GM12878 (cell line): ENCODE results near the gene TSPAN5. TPM values are rescaled to one million over a fixed set of nuclear protein-coding genes. Genes with fewer than 3 reads are reported as not detected.

Experiments used
- ATAC-seq: fragments of 200-7000 bp; cut with Tn5 transposase; 3 replicates; pipeline ENCODE4 v1.9.1; 2020; ENCODE audit warnings: mild to moderate bottlenecking, moderate library complexity
- BruUV-seq: library from RNA; stranded (reverse); fragments of 400-500 nt; replicated peaks from 2 replicates; lab custom pipeline; 2021; lab: Mats Ljungman, UMichigan
- CTCF ChIA-PET: fragments of 300-600 bp; sonication (Branson Sonifier 250); formaldehyde crosslinking; extraction: SDS; loops from one replicate; lab custom pipeline; 2021; ENCODE audit warnings: inconsistent platforms; lab: Yijun Ruan, JAX
- POLR2A ChIA-PET: fragments of 350-600 bp; formaldehyde crosslinking; extraction: SDS; loops from one replicate; lab custom pipeline; 2021; ENCODE audit warnings: inconsistent platforms; lab: Charles Lee
- RAD21 ChIA-PET: fragments of 300-600 bp; sonication (Branson Sonifier 250); formaldehyde crosslinking; loops from one replicate; lab custom pipeline; 2023; ENCODE audit warnings: antibody characterized with exemption; ENCODE audit not compliant: unreplicated experiment; lab: Charles Lee
- SMC1A ChIA-PET: fragments of 300-600 bp; sonication (Branson Sonifier 250); formaldehyde crosslinking; loops from one replicate; lab custom pipeline; 2023; ENCODE audit not compliant: unreplicated experiment, uncharacterized antibody; lab: Charles Lee
- DNase-seq: peaks from one replicate; pipeline ENCODE4 v3.0.0-alpha.2; 2011; ENCODE audit warnings: low read depth, low spot score
- FAIRE-seq: peaks from 3 replicates; lab custom pipeline; 2011; peaks lifted over from hg19 to GRCh38; lab: Jason Lieb, UNC
- H2AFZ ChIP-seq: 2 replicates; pipeline ENCODE4 v1.6.0; 2011; ENCODE audit warnings: low read depth, low read length, control low read depth; ENCODE audit not compliant: control insufficient read depth
- H3K27ac ChIP-seq: 2 replicates; pipeline ENCODE4 v1.5.1; 2011; ENCODE audit warnings: control low read depth; ENCODE audit not compliant: control insufficient read depth, insufficient read depth
- H3K27me3 ChIP-seq, 2 experiments: replicated peaks in 1 of 2; 2 replicates each; pipeline versions ENCODE4 v1.6.0 to v1.6.1; 2011; ENCODE audit warnings: low read length in 1 of 2; ENCODE audit not compliant: control insufficient read depth in 2 of 2, insufficient read depth in 2 of 2
- H3K36me3 ChIP-seq, 2 experiments: 2 replicates each; pipeline ENCODE4 v1.5.1; 2011; ENCODE audit warnings: low read length in 1 of 2; ENCODE audit not compliant: control insufficient read depth in 2 of 2, insufficient read depth in 2 of 2
- H3K4me1 ChIP-seq: 2 replicates; pipeline ENCODE4 v1.6.1; 2011; ENCODE audit warnings: mild to moderate bottlenecking, low read length, moderate library complexity, mixed read lengths; ENCODE audit not compliant: control insufficient read depth, insufficient read depth
- H3K4me2 ChIP-seq: 2 replicates; pipeline ENCODE4 v1.6.0; 2011; ENCODE audit warnings: control low read depth; ENCODE audit not compliant: control insufficient read depth, insufficient read depth
- H3K4me3 ChIP-seq: fragments of 200-600 bp; sonication (generic); 2 replicates; pipeline ENCODE4 v1.5.1; 2016
- H3K79me2 ChIP-seq: 2 replicates; pipeline ENCODE4 v1.6.0; 2011; ENCODE audit warnings: low read length; ENCODE audit not compliant: control insufficient read depth, insufficient read depth
- H3K9ac ChIP-seq: 2 replicates; pipeline ENCODE4 v1.8.0; 2011; ENCODE audit warnings: low read length, control low read depth, mixed read lengths; ENCODE audit not compliant: control insufficient read depth, insufficient read depth
- H3K9me3 ChIP-seq: replicated peaks from 3 replicates; pipeline ENCODE4 v1.5.1; 2011; ENCODE audit warnings: mild to moderate bottlenecking, low read length; ENCODE audit not compliant: control insufficient read depth, insufficient read depth
- H4K20me1 ChIP-seq: 2 replicates; pipeline ENCODE4 v1.6.0; 2011; ENCODE audit not compliant: control insufficient read depth, insufficient read depth
- CBX3 ChIP-seq: fragments of 200-600 bp; sonication (generic); IDR thresholded peaks from 2 replicates; pipeline ENCODE4 v1.6.1; 2016; ENCODE audit warnings: low read depth, borderline replicate concordance
- CREM ChIP-seq: IDR thresholded peaks from 2 replicates; pipeline ENCODE4 v1.6.1; 2014; ENCODE audit warnings: antibody characterized with exemption, low read depth
- KAT2A ChIP-seq: conservative IDR thresholded peaks from 2 replicates; pipeline ENCODE4 v1.6.1; 2011; ENCODE audit warnings: low read depth, low read length; ENCODE audit not compliant: control insufficient read depth
- MEF2A ChIP-seq: IDR thresholded peaks from 2 replicates; pipeline ENCODE4 v1.6.1; 2011; ENCODE audit warnings: low read depth, mild to moderate bottlenecking, low read length, moderate library complexity; ENCODE audit not compliant: insufficient read depth
- POLR2A ChIP-seq: IDR thresholded peaks from 2 replicates; pipeline ENCODE4 v1.6.1; 2011; ENCODE audit warnings: low read depth, mild to moderate bottlenecking, low read length
- RAD21 ChIP-seq: IDR thresholded peaks from 2 replicates; pipeline ENCODE4 v1.6.1; 2011; ENCODE audit warnings: mild to moderate bottlenecking, low read depth, low read length, moderate library complexity; ENCODE audit not compliant: insufficient read depth
- RFX5 ChIP-seq: IDR thresholded peaks from 2 replicates; pipeline ENCODE4 v1.6.1; 2011; ENCODE audit warnings: low read depth, low read length, improper control_type of control experiment
- RUNX3 ChIP-seq: IDR thresholded peaks from 2 replicates; pipeline ENCODE4 v1.6.1; 2012; ENCODE audit warnings: low read length, inconsistent platforms
- SMAD5 ChIP-seq: IDR thresholded peaks from 2 replicates; pipeline ENCODE4 v1.6.1; 2016; ENCODE audit warnings: antibody characterized with exemption, low read depth
- ZBED1 ChIP-seq: IDR thresholded peaks from 2 replicates; pipeline ENCODE4 v1.6.1; 2016; ENCODE audit warnings: borderline replicate concordance
- ZNF207 ChIP-seq: fragments of 450-650 bp; IDR thresholded peaks from 2 replicates; pipeline ENCODE4 v1.6.1; 2014; ENCODE audit warnings: antibody characterized with exemption, mild to moderate bottlenecking, borderline replicate concordance
- ZSCAN29 ChIP-seq: fragments of 450-650 bp; IDR thresholded peaks from 2 replicates; pipeline ENCODE4 v1.6.1; 2017; ENCODE audit warnings: mild to moderate bottlenecking, moderate library complexity
- WGBS: methylation state at CpG from one replicate; pipeline ENCODE4 v1.1.6; 2016; ENCODE audit warnings: low lambda C conversion rate; ENCODE audit not compliant: insufficient replicate concordance, insufficient coverage; ENCODE audit errors: missing lambda C conversion rate; 5-methylcytosine and 5-hydroxymethylcytosine counted together
- in situ Hi-C: fragments of 300-500 bp; cut with MboI; formaldehyde crosslinking; loops from 9 replicates; pipeline ENCODE4 v1.14.3; 2018; ENCODE audit warnings: mixed read lengths
- intact Hi-C: fragments of 100-400 bp; cut with micrococcal nuclease; formaldehyde crosslinking; loops from one replicate; pipeline ENCODE4 v1.14.2; 2022; ENCODE audit not compliant: unreplicated experiment
- polyA plus RNA-seq, 11 experiments: library from polyadenylated mRNA; depleted of rRNA in 4 of 11; unstranded in 6 of 11; stranded (reverse) in 5 of 11; fragments of >200 nt; fragmentation: Nextera tagmentation in 4 of 11; fragmentation: Illumina TruSeq in 1 of 11; extraction: Ambion mirVana in 4 of 11; extraction: Trizol in 1 of 11; gene quantifications; 1 replicate in 1 of 11; 2 replicates in 10 of 11; pipeline versions ENCODE4 v1.2.1 to v1.2.3, GENCODE V29; 2011 to 2016; ENCODE audit warnings: inconsistent platforms in 2 of 11, missing spikeins in 2 of 11, low read depth in 1 of 11
- total RNA-seq, 4 experiments: library from RNA; depleted of rRNA in 3 of 4; stranded (reverse); fragments of >200 nt in 3 of 4; fragmentation: Illumina TruSeq in 1 of 4; extraction: Trizol in 1 of 4; gene quantifications; 2 replicates each; pipeline versions ENCODE4 v1.2.1 to v1.2.3, GENCODE V29; 2013 to 2021
- TF ChIP-seq, protein P1 (sequence below): fragments of 450-650 bp; IDR thresholded peaks from 2 replicates; pipeline ENCODE4 v1.6.1; 2016; ENCODE audit warnings: mild to moderate bottlenecking
- TF ChIP-seq, protein P2 (sequence below): fragments of 450-650 bp; IDR thresholded peaks from 2 replicates; pipeline ENCODE4 v1.6.1; 2017; ENCODE audit warnings: mild to moderate bottlenecking, moderate library complexity

TSPAN5 gene
- total and polyA plus RNA-seq, 10 of the 15 experiments (the other 5 are each of a cell fraction or from before 2014, with no cell fraction given): 0.09 to 8.2 (median 0.27) TPM

DNA sequence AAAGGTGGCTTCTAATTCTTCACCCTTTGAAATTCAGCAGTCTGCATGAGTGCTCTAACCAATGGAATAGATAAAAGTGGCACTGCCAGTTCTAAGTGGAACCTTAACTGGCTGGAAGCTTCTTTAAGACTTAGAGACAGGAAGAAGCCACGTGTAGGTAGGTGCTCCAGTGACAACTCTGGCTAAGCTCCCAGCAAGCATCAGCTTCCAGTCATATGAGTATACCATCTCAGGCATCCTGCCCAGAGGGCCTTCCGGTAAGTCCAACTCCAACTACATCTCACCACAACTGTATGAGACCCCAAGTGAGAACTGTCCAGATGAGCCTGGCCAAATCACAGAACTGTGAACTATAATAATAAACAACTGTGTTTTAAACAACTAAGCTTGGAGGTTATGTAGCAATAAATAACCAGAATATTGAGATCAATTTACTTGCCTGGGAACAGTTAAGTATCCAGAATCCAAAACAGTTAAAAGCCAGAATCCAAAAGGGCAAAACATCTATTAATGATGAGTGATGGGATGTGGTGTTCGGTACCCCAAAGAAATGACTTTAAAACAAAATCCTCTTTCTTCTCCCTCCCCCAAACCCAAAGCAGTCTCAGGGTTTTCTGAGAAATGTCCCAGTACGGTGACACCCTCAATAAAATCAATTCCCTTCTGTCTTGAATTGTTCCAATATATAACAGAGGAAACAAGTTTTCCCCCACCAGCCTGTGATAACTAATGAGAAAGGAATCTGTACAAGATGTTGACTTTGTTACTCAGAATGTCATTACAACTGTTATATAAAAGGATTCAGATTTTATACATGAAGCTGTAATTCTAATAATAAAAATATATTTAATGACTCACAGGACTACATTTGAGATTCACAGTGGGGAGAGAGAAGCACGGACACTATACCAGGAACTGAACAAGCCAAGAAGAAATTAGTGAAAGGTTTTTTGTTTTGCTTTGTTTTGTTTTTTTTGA lies 4.2 kb downstream of the TSPAN5 start (continued):
- TF ChIP-seq, protein P1, sequence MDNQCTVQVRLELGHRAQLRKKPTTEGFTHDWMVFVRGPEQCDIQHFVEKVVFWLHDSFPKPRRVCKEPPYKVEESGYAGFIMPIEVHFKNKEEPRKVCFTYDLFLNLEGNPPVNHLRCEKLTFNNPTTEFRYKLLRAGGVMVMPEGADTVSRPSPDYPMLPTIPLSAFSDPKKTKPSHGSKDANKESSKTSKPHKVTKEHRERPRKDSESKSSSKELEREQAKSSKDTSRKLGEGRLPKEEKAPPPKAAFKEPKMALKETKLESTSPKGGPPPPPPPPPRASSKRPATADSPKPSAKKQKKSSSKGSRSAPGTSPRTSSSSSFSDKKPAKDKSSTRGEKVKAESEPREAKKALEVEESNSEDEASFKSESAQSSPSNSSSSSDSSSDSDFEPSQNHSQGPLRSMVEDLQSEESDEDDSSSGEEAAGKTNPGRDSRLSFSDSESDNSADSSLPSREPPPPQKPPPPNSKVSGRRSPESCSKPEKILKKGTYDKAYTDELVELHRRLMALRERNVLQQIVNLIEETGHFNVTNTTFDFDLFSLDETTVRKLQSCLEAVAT: no peak
- TF ChIP-seq RAD21 (no peak), ZNF207 (no peak), RUNX3 (no peak), RFX5 (no peak), SMAD5 (no peak), MEF2A (no peak)

DNA sequence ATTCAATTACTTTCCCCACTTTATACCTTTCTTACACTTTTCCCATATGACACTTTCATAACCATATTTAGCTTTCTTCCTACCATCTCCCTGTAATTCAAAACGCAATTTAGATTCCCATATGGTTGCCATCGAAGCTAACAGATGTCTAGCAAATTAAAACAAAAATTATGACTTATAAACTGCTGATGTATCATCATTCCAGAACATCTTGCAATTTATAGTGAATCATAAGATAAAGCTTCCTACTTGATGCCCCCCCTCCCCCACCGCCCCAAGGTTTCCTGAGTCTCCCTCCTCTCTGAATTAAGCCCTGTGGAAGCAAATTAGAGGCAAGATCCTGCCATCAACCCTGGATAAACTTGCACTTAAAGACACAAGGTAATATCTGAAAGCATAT lies 5.4 kb downstream of the TSPAN5 start:
- no TSS peak for BruUV-seq
- Histone ChIP-seq H3K27me3 (peaks cover 3 to 14% of the 10 kb centered on the region in 2 experiments; a peak in 3 of 4 replicates), H4K20me1 (no peaks in the 10 kb centered on the region), H3K4me3 (no peak overlapping the region), H3K4me2 (no peak overlapping the region), H3K9ac (no peak overlapping the region), H3K9me3 (no peaks in the 10 kb centered on the region), H3K36me3 (no peaks in the 10 kb centered on the region), H2AFZ (no peak overlapping the region), H3K79me2 (no peaks in the 10 kb centered on the region)
- ATAC-seq (no peak), FAIRE-seq (no peak), DNase-seq (no peak)
- ChIA-PET POLR2A (interaction anchor here (0.6 kb wide), 1 partner anchor 333 kb away, joined by 4 read pairs; no protein-coding TSS in a partner anchor), SMC1A (interaction anchor here (0.6 kb wide), 1 partner anchor 10 kb away, joined by 3 read pairs; no protein-coding TSS in a partner anchor), RAD21 (no interaction called here), CTCF (interaction anchor here (0.6 kb wide), 1 partner anchor 123 kb away, joined by 3 read pairs; no protein-coding TSS in a partner anchor)
- 35% methylated on average over 3 of the region's 3 CpGs for WGBS
- TF ChIP-seq POLR2A (no peak), ZSCAN29 (no peak), KAT2A (no peak), ZBED1 (no peak), SMAD5 (no peak), CREM (no peak), CBX3 (no peak)
- TF ChIP-seq, protein P2, sequence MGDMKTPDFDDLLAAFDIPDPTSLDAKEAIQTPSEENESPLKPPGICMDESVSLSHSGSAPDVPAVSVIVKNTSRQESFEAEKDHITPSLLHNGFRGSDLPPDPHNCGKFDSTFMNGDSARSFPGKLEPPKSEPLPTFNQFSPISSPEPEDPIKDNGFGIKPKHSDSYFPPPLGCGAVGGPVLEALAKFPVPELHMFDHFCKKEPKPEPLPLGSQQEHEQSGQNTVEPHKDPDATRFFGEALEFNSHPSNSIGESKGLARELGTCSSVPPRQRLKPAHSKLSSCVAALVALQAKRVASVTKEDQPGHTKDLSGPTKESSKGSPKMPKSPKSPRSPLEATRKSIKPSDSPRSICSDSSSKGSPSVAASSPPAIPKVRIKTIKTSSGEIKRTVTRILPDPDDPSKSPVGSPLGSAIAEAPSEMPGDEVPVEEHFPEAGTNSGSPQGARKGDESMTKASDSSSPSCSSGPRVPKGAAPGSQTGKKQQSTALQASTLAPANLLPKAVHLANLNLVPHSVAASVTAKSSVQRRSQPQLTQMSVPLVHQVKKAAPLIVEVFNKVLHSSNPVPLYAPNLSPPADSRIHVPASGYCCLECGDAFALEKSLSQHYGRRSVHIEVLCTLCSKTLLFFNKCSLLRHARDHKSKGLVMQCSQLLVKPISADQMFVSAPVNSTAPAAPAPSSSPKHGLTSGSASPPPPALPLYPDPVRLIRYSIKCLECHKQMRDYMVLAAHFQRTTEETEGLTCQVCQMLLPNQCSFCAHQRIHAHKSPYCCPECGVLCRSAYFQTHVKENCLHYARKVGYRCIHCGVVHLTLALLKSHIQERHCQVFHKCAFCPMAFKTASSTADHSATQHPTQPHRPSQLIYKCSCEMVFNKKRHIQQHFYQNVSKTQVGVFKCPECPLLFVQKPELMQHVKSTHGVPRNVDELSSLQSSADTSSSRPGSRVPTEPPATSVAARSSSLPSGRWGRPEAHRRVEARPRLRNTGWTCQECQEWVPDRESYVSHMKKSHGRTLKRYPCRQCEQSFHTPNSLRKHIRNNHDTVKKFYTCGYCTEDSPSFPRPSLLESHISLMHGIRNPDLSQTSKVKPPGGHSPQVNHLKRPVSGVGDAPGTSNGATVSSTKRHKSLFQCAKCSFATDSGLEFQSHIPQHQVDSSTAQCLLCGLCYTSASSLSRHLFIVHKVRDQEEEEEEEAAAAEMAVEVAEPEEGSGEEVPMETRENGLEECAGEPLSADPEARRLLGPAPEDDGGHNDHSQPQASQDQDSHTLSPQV: no peak
- TF ChIP-seq, all 136 proteins: peak for 0
- in situ Hi-C loops: no loop called here
- H3K4me1 ChIP-seq: no peaks in the 10 kb centered on the region; the same call in 1 of the 2 replicates
- intact Hi-C loops: loop anchor here (10.0 kb wide), 1 partner anchor 402 kb away; no protein-coding TSS in a partner anchor
- no peak overlapping the region for H3K27ac ChIP-seq
